Heart right ventricle (tissue), 16 donors: Measurements from ENCODE around the gene ZNF423. TPM values are rescaled to one million over a fixed set of nuclear protein-coding genes. Genes with fewer than 3 reads are reported as not detected.

Experiments
- ATAC-seq, 8 donors: fragments of 200-7000 bp; cut with Tn5 transposase; one replicate each; pipeline ENCODE4 v1.9.1; 2020; ENCODE audit warnings: mild to moderate bottlenecking in 8 of 8, moderate library complexity in 8 of 8, moderate number of reproducible peaks in 1 of 8
- DNase-seq, 2 donors: peaks; one replicate each; pipeline ENCODE4 v3.0.0-alpha.2; 2020
- H3K27ac ChIP-seq, 10 donors: fragments of 200-600 bp; sonication (generic) in 2 of 10; one replicate each; pipeline versions ENCODE4 v1.5.0 to v1.8.0; 2020 to 2022; ENCODE audit warnings: mild to moderate bottlenecking in 3 of 10
- H3K27me3 ChIP-seq, 7 donors: fragments of 200-600 bp; one replicate each; pipeline ENCODE4 v1.8.0; 2021 to 2022; ENCODE audit warnings: mild to moderate bottlenecking in 2 of 7
- H3K36me3 ChIP-seq, 9 donors: fragments of 200-600 bp; sonication (generic) in 1 of 9; one replicate each; pipeline versions ENCODE4 v1.5.0 to v1.8.0; 2020 to 2022; ENCODE audit warnings: mild to moderate bottlenecking in 2 of 9
- H3K4me1 ChIP-seq, 9 donors: fragments of 200-600 bp; sonication (generic) in 1 of 9; one replicate each; pipeline versions ENCODE4 v1.5.0 to v1.8.0; 2020 to 2022; ENCODE audit warnings: mild to moderate bottlenecking in 4 of 9
- H3K4me3 ChIP-seq, 10 donors: fragments of 200-600 bp; sonication (generic) in 2 of 10; one replicate each; pipeline versions ENCODE4 v1.5.0 to v1.8.0; 2020 to 2022; ENCODE audit warnings: mild to moderate bottlenecking in 7 of 10, moderate library complexity in 2 of 10
- H3K9me3 ChIP-seq, 11 donors: fragments of 200-600 bp in 10 of 11; sonication (generic) in 2 of 11; one replicate each; pipeline versions ENCODE4 v1.5.0 to v1.8.0; 2013 to 2022; ENCODE audit warnings: mild to moderate bottlenecking in 2 of 11, control low read depth in 1 of 11, moderate library complexity in 1 of 11
- WGBS, 2 donors: extraction: QIAGEN DNeasy Blood & Tissue Kit; methylation state at CpG; one replicate each; pipeline ENCODE4 v1.1.7; 2013; ENCODE audit warnings: inconsistent platforms in 1 of 2; 5-methylcytosine and 5-hydroxymethylcytosine counted together
- intact Hi-C, 10 donors: fragments of 100-400 bp; cut with DNase I; formaldehyde crosslinking; loops; one replicate each; pipeline versions ENCODE4 v1.11.1 to v1.14.2; 2022
- polyA plus RNA-seq, 2 donors: library from polyadenylated mRNA; stranded (reverse); fragments of 200-250 nt; gene quantifications; one replicate each; pipeline ENCODE4 v1.2.3, GENCODE V29; 2013
- total RNA-seq, 10 donors: library from RNA; stranded (reverse); fragmentation: NEBNext Ultra II Directional in 3 of 10; extraction: Animal tissue kit (Norgen Biotek cat#: 25700) in 3 of 10; gene quantifications; one replicate each; pipeline versions ENCODE4 v1.2.1 to v1.2.4, GENCODE V29; 2021 to 2023
- TF ChIP-seq, protein P1 (sequence below), 9 donors: fragments of 200-600 bp; sonication (generic) in 2 of 9; IDR thresholded peaks; one replicate each; pipeline versions ENCODE4 v1.5.0 to v1.8.0; 2021 to 2022; ENCODE audit warnings: antibody characterized with exemption in 9 of 9, mild to moderate bottlenecking in 5 of 9, moderate library complexity in 1 of 9
- donor health status: Arrhythmogenic right ventricular cardiomyopathy.
- donor health status: ischemic (EF 13 %, LVEDD 7.1; RV severe dilation, severe dysfunction).
- donor health status: healthy with polysubstance abuse.
- donor health status: DM: no; HTN: yes; CAD: no.
- donor health status: DM: no; HTN: no; CAD: no.
- donor health status: ischemic (EF 25% LVEDD 6.9; RV normal size, moderate dysfunction).
- donor health status: ischemic (EF 25% LVEDD 5.7; RV mildly dilated, moderate dysfunction).
- donor health status: healthy.
- donor health status: DM: yes; HTN: yes; CAD: no.
- donor health status: Ischemic cardiomyopathy.
- donor health status: ischemic (EF 35%, LVEDD 5.7; RV mildly dilated, moderate dysfunction).
- donor health status: nonischemic (EF 11% LVEDD 7.7; RV severe dilation, severe dysfunction).
- donor health status: DM: yes; HTN: yes; CAD: no.
- donor health status: PGD.
- donor health status: ischemic (EF 29% LVEDD 5.4; RV normal size, mild dysfunction).
- donor health status: nonischemic (EF 23%, LVEDD 6.1; RV moderate dilation, normal function).

ZNF423 gene
- total and polyA plus RNA-seq, 12 donors = 2.6 to 10.6 (median 7.0) TPM

DNA sequence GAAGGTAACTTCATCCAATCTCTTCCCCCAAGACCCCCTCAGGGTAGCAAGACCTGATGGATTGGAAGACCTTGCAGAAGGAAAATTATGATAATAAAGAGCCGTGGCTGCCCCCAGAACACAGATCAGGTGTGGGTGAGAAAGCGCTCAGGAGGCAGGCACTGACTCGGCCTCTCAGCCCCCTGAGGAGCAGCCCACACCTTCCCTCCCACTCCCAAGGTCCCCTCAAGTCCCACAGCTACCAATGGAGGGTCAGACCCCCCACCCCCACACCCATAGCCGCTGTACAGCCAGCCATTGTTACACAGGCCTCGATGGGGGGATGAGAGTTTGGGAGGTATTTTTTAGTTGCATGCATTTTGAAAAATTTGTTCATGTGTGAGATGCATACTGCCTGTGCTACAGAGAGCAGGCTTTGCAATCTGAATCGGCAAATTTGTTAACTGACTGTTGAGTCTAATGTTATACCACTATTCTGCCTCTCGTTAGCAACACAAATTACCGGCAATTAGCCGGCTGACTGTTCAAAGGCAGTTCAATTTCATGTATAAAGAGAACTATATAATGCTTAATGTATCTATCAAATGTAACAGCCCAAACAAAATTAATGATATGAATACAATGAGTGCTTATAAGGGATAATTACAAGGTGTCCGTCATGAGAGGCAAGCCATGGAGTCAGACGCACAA is 270.6 kb downstream of the ZNF423 start:
- H3K27ac ChIP-seq = no peak overlapping the region
- no peak for DNase-seq
- intact Hi-C loops = no loop called here
- H3K36me3 ChIP-seq = no peaks in the 10 kb centered on the region
- WGBS, 2 donors = 95 to 98% methylated on average over 11 of the region's 11 CpGs
- no peak overlapping the region for H3K4me3 ChIP-seq
- TF ChIP-seq, protein P1, sequence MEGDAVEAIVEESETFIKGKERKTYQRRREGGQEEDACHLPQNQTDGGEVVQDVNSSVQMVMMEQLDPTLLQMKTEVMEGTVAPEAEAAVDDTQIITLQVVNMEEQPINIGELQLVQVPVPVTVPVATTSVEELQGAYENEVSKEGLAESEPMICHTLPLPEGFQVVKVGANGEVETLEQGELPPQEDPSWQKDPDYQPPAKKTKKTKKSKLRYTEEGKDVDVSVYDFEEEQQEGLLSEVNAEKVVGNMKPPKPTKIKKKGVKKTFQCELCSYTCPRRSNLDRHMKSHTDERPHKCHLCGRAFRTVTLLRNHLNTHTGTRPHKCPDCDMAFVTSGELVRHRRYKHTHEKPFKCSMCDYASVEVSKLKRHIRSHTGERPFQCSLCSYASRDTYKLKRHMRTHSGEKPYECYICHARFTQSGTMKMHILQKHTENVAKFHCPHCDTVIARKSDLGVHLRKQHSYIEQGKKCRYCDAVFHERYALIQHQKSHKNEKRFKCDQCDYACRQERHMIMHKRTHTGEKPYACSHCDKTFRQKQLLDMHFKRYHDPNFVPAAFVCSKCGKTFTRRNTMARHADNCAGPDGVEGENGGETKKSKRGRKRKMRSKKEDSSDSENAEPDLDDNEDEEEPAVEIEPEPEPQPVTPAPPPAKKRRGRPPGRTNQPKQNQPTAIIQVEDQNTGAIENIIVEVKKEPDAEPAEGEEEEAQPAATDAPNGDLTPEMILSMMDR (IDR thresholded peaks at IDR 0.05) = no peak
- H3K4me1 ChIP-seq = peaks cover 0 to 14% (median 0%) of the 10 kb centered on the region in 9 donors
- H3K27me3 ChIP-seq = no peaks in the 10 kb centered on the region
- H3K9me3 ChIP-seq = no peaks in the 10 kb centered on the region
- ATAC-seq = no peak

- DNase-seq = no peak
- WGBS, 2 donors = 81 to 83% methylated on average over 3 of the region's 3 CpGs
Measured at GRCh38 chr16:49583911-49584310, 272.0 kb downstream of the ZNF423 start.

DNA sequence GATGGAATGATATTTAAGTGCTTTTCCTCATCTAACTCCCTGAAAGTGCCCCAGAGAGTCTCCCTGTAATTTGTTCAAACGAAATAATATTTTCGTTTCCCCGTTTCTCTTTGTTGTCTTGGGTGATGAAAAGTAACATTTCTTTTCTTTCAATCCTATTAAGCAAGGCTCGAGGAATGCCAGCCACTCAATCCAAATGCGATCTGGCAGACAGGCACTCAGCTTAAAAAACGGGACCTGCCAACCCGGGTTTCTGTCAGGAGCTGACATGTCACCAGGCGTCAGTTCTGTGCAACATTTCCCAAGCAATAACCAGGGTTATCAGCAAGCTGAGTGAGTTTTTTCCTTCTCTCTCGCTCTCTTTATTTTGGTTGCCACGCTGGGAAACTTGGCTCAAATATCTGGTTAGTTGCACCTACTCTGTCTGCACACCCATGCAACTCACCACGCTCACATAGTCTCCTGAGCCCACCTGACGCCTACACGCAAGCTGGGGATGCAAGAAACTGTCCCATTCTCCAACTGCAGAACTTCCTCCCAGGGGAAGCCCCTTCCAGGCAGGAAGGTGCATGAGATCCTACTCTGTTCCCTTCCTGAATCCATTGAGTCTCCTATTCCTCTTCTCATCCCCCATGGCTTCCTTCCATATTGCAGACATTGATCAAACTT is 274.1 kb downstream of the ZNF423 start:
- ATAC-seq = peak; percentile 46 to 83 (median 72)
- Histone ChIP-seq H3K36me3 (no peaks in the 10 kb centered on the region), H3K4me3 (no peak overlapping the region), H3K4me1 (peaks cover 0 to 14% (median 0%) of the 10 kb centered on the region in 9 donors), H3K27ac (no peak overlapping the region), H3K27me3 (no peaks in the 10 kb centered on the region), H3K9me3 (no peaks in the 10 kb centered on the region)
- WGBS, 2 donors = 42 to 53% methylated on average over 13 of the region's 13 CpGs
- intact Hi-C loops = no loop called here
- TF ChIP-seq, protein P1 (IDR thresholded peaks at IDR 0.05) = no peak
- peak in 1 of 2 donors; percentile 40 for DNase-seq

More at GRCh38 chr16:49583911-49584310, 272.0 kb downstream of the ZNF423 start:
- intact Hi-C loops = no loop called here
- TF ChIP-seq, protein P1 (IDR thresholded peaks at IDR 0.05) = no peak
- no peaks in the 10 kb centered on the region for H3K36me3 ChIP-seq
- no peak overlapping the region for H3K27ac ChIP-seq
- H3K9me3 ChIP-seq = no peaks in the 10 kb centered on the region
- no peaks in the 10 kb centered on the region for H3K27me3 ChIP-seq
- no peak overlapping the region for H3K4me3 ChIP-seq
- H3K4me1 ChIP-seq = peaks cover 0 to 14% (median 0%) of the 10 kb centered on the region in 9 donors
- ATAC-seq = no peak

DNA sequence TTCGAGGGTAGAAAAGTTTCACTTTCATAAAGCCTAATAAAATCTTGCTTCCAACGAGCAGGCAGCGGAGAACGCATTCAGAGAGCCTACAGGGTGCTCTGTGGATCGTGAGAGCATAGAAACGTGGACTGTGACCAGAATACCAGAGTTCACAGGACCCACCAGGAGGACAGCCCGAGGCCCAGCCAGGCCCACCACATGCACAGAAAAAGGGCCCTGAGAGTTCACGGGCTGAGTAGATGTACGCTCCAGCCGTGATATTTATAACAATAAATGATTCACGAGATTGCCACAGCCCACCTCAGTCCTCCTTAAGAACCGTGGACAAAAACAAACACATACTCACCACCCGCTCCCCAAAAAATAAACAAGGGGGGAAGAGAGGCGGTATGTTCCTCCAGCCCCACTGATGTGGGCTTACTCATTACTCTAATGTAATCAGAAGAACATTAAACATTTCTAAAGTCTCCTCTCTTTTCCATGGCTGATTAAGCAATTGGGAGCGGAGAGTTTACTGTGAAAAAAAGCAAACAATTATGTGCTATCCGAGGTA is 275.1 kb downstream of the ZNF423 start:
- DNase-seq = no peak
- Histone ChIP-seq H3K4me3 (no peak overlapping the region), H3K27ac (no peak overlapping the region), H3K36me3 (no peaks in the 10 kb centered on the region), H3K4me1 (peaks cover 0 to 21% (median 3%) of the 10 kb centered on the region in 9 donors), H3K27me3 (no peaks in the 10 kb centered on the region), H3K9me3 (no peaks in the 10 kb centered on the region)
- TF ChIP-seq, protein P1 (IDR thresholded peaks at IDR 0.05) = no peak
- no peak for ATAC-seq
- intact Hi-C loops = no loop called here
- 88 to 92% methylated on average over 16 of the region's 16 CpGs for WGBS, 2 donors
